T-helper 1 cell treated with Interleukin-12 subunit alpha and Interleukin-12 subunit beta and Interleukin-4 antibody, amounts not matched to agents 30 ng/mL and 1 ng/mL, for 36 hours (primary cell): Measurements from ENCODE around the gene NDUFAF3. TPM values are rescaled to one million over a fixed set of nuclear protein-coding genes. Genes with fewer than 3 reads are reported as not detected.

Experiments used
- intact Hi-C: fragments of 100-400 bp; cut with micrococcal nuclease; formaldehyde crosslinking; loops from one replicate; pipeline ENCODE4 v1.15.1; 2024
- total RNA-seq: library from RNA; stranded (reverse); gene quantifications from 2 replicates; pipeline ENCODE4 v1.2.3, GENCODE V29; 2022

The NDUFAF3 gene
- total RNA-seq, 1 donor from 2014 or later, result 120 TPM

- intact Hi-C loops, result no loop called here
These were observed 4.5 kb upstream of the NDUFAF3 start for GRCh38 chr3:49017229-49017970.

- intact Hi-C loops, result no loop called here
These were observed 3.8 kb upstream of the NDUFAF3 start, which contains the start of gene DALRD3 for GRCh38 chr3:49017971-49018706. Gene DALRD3, minus strand, starts transcription at chr3:49018580. Its CDS starts 16 bp downstream, at chr3:49018564.

GRCh38 chr3:49018707-49019006 is 3.3 kb upstream of the NDUFAF3 start:
- intact Hi-C loops, result no loop called here

GRCh38 chr3:49019941-49020329 is 2.0 kb upstream of the NDUFAF3 start:
- intact Hi-C loops, result loop anchor here (2.0 to 10.0 kb wide), 5 partner anchors 121 to 1275 kb away; partner anchors contain the start of genes CDC25A, GMPPB, HYAL3 and IFRD2

GRCh38 chr3:49020330-49021212 is 1.4 kb upstream of the NDUFAF3 start:
- intact Hi-C loops, result loop anchor here (1.0 to 10.0 kb wide), 15 partner anchors 9 to 1274 kb away; partner anchors contain the start of genes ARIH2, CCDC71, CDC25A and GMPPB

GRCh38 chr3:49021213-49021812 is 608 bp upstream of the NDUFAF3 start:
- intact Hi-C loops, result loop anchor here (1.0 to 10.0 kb wide), 15 partner anchors 8 to 1273 kb away; partner anchors contain the start of genes ARIH2, CCDC71, CDC25A and GMPPB

- intact Hi-C loops, result loop anchor here (5.0 to 10.0 kb wide), 3 partner anchors 700 to 1272 kb away; partner anchors contain the start of genes CDC25A, GMPPB, HYAL3 and IFRD2
These were observed 809 bp downstream of the NDUFAF3 start for GRCh38 chr3:49022688-49023171.

- intact Hi-C loops, result loop anchor here (5.0 to 10.0 kb wide), 3 partner anchors 699 to 1271 kb away; partner anchors contain the start of genes CDC25A, GMPPB, HYAL3 and IFRD2
These were observed 1.9 kb downstream of the NDUFAF3 start for GRCh38 chr3:49023775-49024174.

- intact Hi-C loops, result loop anchor here (5.0 to 10.0 kb wide), 3 partner anchors 698 to 1270 kb away; partner anchors contain the start of genes CDC25A, GMPPB, HYAL3 and IFRD2
These were observed 2.5 kb downstream of the NDUFAF3 start for GRCh38 chr3:49024449-49024848.

GRCh38 chr3:49025005-49025792 is 3.3 kb downstream of the NDUFAF3 start:
- intact Hi-C loops, result loop anchor here (5.0 to 10.0 kb wide), 4 partner anchors 332 to 1270 kb away; partner anchors contain the start of genes CDC25A, GNAI2, GPX1 and HYAL3

GRCh38 chr3:49025793-49026520 is 4.0 kb downstream of the NDUFAF3 start:
- intact Hi-C loops, result loop anchor here (5.0 to 10.0 kb wide), 4 partner anchors 331 to 1269 kb away; partner anchors contain the start of genes CDC25A, GNAI2, GPX1 and HYAL3

- intact Hi-C loops, result loop anchor here (5.0 to 10.0 kb wide), 4 partner anchors 331 to 1268 kb away; partner anchors contain the start of genes CDC25A, GNAI2, GPX1 and HYAL3
These were observed 4.6 kb downstream of the NDUFAF3 start for GRCh38 chr3:49026536-49026935.

GRCh38 chr3:49027634-49028033 is 5.7 kb downstream of the NDUFAF3 start:
- intact Hi-C loops, result loop anchor here (2.0 to 10.0 kb wide), 7 partner anchors 313 to 1267 kb away; partner anchors contain the start of genes CDC25A, DAG1, GNAI2 and GPX1

GRCh38 chr3:49028298-49028672 is 6.4 kb downstream of the NDUFAF3 start:
- intact Hi-C loops, result loop anchor here (2.0 to 10.0 kb wide), 7 partner anchors 313 to 1267 kb away; partner anchors contain the start of genes CDC25A, DAG1, GNAI2 and GPX1

- intact Hi-C loops, result loop anchor here (1.0 to 10.0 kb wide), 14 partner anchors 8 to 1266 kb away; partner anchors contain the start of genes CDC25A, DAG1, GNAI2 and GPX1
These were observed 7.0 kb downstream of the NDUFAF3 start, which contains the start of gene IMPDH2 for GRCh38 chr3:49028673-49029562. Gene IMPDH2, minus strand, starts transcription at chr3:49029398. Its CDS starts 48 bp downstream, at chr3:49029350.

GRCh38 chr3:49029563-49029884 is 7.6 kb downstream of the NDUFAF3 start:
- intact Hi-C loops, result loop anchor here (1.0 to 10.0 kb wide), 14 partner anchors 8 to 1265 kb away; partner anchors contain the start of genes CDC25A, DAG1, GNAI2 and GPX1

- intact Hi-C loops, result no loop called here
These were observed 8.4 kb downstream of the NDUFAF3 start for GRCh38 chr3:49030321-49030720.
